Astrocyte of the spinal cord (primary cell): Measurements from ENCODE around the gene IFITM5.
A peak's percentile ranks its signal among the peaks of the same experiment; 100 is the strongest.

Experiments used
- DNase-seq: peaks from one replicate; pipeline ENCODE4 v3.0.0; 2011; ENCODE audit warnings: low read depth, low spot score
- H3K4me3 ChIP-seq: 2 replicates; pipeline ENCODE4 v1.5.1; 2011; ENCODE audit warnings: low read depth, mild to moderate bottlenecking, low read length, moderate library complexity
- in situ Hi-C: cut with HindIII; loops from 2 replicates; pipeline ENCODE4 v1.10.0; 2017; ENCODE audit warnings: low sequenced_read_pairs
- TF ChIP-seq, protein P1 (sequence below): IDR thresholded peaks from 2 replicates; pipeline ENCODE4 v1.5.1; 2012; ENCODE audit warnings: low read depth, mild to moderate bottlenecking, low read length, inconsistent platforms

Gene IFITM5

GRCh38 chr11:293271-293851 is 6.0 kb downstream of the IFITM5 start:
- no peak overlapping the region for H3K4me3 ChIP-seq
- DNase-seq = no peak
- in situ Hi-C loops = no loop called here
- TF ChIP-seq, protein P1, sequence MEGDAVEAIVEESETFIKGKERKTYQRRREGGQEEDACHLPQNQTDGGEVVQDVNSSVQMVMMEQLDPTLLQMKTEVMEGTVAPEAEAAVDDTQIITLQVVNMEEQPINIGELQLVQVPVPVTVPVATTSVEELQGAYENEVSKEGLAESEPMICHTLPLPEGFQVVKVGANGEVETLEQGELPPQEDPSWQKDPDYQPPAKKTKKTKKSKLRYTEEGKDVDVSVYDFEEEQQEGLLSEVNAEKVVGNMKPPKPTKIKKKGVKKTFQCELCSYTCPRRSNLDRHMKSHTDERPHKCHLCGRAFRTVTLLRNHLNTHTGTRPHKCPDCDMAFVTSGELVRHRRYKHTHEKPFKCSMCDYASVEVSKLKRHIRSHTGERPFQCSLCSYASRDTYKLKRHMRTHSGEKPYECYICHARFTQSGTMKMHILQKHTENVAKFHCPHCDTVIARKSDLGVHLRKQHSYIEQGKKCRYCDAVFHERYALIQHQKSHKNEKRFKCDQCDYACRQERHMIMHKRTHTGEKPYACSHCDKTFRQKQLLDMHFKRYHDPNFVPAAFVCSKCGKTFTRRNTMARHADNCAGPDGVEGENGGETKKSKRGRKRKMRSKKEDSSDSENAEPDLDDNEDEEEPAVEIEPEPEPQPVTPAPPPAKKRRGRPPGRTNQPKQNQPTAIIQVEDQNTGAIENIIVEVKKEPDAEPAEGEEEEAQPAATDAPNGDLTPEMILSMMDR = no peak

DNA sequence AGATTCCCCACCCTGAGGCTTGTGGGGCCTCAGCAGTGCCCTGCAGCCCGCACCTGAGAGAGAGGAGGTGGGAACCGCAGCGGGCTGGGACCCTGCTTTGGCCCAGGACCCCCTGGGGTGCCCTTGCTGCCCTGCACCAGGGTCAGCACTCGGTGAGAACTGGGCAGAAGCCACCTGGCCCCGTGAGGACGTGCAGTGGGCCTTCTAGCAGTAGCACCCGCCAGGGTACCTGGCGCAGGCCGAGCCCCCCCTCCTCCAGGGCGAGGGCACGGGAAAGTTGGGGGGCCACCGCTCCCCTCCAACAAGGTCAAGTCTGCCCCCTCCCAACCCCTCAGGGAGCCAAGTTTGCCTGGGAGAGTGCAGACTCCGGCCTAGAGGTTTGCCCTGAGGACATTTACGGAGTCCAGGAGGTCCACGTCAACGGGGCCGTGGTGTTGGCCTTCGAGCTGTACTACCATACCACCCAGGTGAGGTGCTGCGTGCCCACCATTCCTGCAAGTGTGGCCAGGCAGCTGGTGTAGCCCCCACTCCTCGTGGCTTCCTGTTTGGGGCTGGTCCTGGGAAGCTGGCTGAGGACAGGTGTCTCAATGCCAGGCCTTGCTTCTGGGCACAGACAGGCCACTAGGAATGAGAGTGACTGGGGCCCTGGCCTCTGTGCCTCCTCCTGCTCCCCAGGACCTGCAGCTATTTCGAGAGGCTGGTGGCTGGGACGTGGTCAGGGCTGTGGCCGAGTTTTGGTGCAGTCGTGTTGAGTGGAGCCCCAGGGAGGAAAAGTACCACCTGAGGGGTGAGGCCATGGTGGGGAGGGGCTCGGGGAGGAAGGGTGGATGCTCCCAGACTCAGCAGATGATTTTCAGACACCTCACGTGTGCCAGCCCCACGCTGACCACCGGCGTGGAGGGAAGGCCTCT is 6.9 kb downstream of the IFITM5 start:
- TF ChIP-seq, protein P1 = no peak
- H3K4me3 ChIP-seq = no peak overlapping the region
- in situ Hi-C loops = no loop called here
- DNase-seq = no peak

GRCh38 chr11:291281-292210 is 7.8 kb downstream of the IFITM5 start:
- H3K4me3 ChIP-seq = no peak overlapping the region
- in situ Hi-C loops = no loop called here
- TF ChIP-seq, protein P1 = no peak
- DNase-seq = no peak

- TF ChIP-seq, protein P1 = no peak
- in situ Hi-C loops = no loop called here
- no peak overlapping the region for H3K4me3 ChIP-seq
- DNase-seq = no peak
Measured at GRCh38 chr11:290621-291231, 8.6 kb downstream of the IFITM5 start.

DNA sequence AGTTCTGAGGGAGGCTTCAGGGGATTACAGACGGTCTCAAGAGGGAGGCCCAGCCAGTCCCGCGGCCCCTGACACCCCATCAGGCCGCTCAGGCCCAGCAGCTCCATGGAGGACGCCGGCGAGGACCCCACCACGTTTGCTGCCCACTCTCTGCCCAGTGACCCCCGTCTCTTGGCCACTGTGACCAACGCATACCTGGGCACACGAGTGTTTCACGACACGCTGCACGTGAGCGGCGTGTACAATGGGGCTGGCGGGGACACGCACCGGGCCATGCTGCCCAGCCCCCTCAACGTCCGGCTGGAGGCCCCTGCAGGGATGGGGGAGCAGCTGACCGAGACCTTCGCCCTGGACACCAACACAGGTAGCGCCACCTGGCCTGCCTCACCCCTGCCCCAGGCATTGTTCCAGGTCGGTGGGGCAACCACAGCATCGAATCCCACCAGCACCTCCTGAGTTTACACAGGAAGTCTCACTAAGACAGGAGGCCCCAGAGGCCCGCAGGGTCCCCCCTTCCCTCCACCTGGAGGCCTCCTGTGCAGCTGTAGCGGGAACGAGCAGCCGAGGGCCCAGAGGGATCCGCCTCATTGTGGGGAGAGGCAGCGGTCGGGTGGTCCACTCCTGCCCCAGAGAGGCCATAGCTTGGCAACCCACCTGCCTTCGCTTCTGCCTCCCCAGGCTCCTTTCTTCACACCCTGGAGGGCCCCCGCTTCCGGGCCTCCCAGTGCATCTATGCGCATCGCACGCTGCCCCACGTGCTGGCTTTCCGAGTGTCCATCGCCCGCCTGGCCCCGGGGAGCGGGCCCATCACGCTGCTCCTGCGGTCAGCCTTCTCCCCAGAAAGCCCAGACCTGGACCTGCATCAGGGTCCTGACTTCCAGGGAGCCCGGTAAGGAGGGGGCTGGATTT is 9.4 kb downstream of the IFITM5 start:
- DNase-seq = no peak
- TF ChIP-seq, protein P1 = no peak
- H3K4me3 ChIP-seq = peak overlapping the region; percentile 37
- in situ Hi-C loops = no loop called here
